Measurements from ENCODE around the gene CFAP65. TPM values are rescaled to one million over a fixed set of nuclear protein-coding genes. Genes with fewer than 3 reads are reported as not detected.

CFAP65 gene
- total and polyA plus RNA-seq, 2 of the 13 experiments (the other 11 are each of a cell fraction or from before 2014, with no cell fraction given), result 0.05 TPM; not detected in 1

- TF ChIP-seq JUND (CRISPR knock-in tag; IDR thresholded peaks at IDR 0.05), result no peak
- no peak for TF ChIP-seq ZUFSP (CRISPR knock-in tag; IDR thresholded peaks at IDR 0.05; ENCODE audit: borderline replicate concordance)
- no peak for TF ChIP-seq RNF2 (conservative IDR thresholded peaks at IDR 0.05; ENCODE audit: low read depth)
- TF ChIP-seq YEATS4 (CRISPR knock-in tag; IDR thresholded peaks at IDR 0.05; ENCODE audit: borderline replicate concordance), result peak; percentile 50; the same call in 1 of the 2 replicates
- TF ChIP-seq ZBTB49 (CRISPR knock-in tag; IDR thresholded peaks at IDR 0.05; ENCODE audit: borderline replicate concordance), result peak; percentile 97
- peak; percentile 92; the same call in 1 of the 2 replicates for TF ChIP-seq ZNF878 (CRISPR knock-in tag; IDR thresholded peaks at IDR 0.05)
- TF ChIP-seq AKNA (CRISPR knock-in tag; IDR thresholded peaks at IDR 0.05; ENCODE audit: borderline replicate concordance), result peak; percentile 87; the same call in 1 of the 2 replicates
- TF ChIP-seq ASH2L (IDR thresholded peaks at IDR 0.05; ENCODE audit: insufficient read length, low read depth, low read length), result no peak
- TF ChIP-seq THAP9 (CRISPR knock-in tag; IDR thresholded peaks at IDR 0.05; ENCODE audit: borderline replicate concordance), result peak; percentile 68; the same call in 1 of the 2 replicates
- no peak for TF ChIP-seq SNAPC5 (CRISPR knock-in tag; IDR thresholded peaks at IDR 0.05; ENCODE audit: borderline replicate concordance)
- TF ChIP-seq ZNF710 (CRISPR knock-in tag; IDR thresholded peaks at IDR 0.05; ENCODE audit: borderline replicate concordance), result peak; percentile 52; the same call in 1 of the 2 replicates
- TF ChIP-seq ZNF607 (CRISPR knock-in tag; IDR thresholded peaks at IDR 0.05; ENCODE audit: borderline replicate concordance), result peak; percentile 84
- TF ChIP-seq SP4 (CRISPR knock-in tag; IDR thresholded peaks at IDR 0.05), result no peak
Observed at GRCh38 chr2:218962859-218963492, 78.3 kb downstream of the CFAP65 start (continued).

All from HepG2 (cell line).